ENCODE results near the gene STOML2.

GRCh38 chr9:35071814-35072460 is 31.0 kb downstream of the STOML2 start:
- TF ChIP-seq POLR2A (IDR thresholded peaks at IDR 0.05) (no peak), CTCF (IDR thresholded peaks at IDR 0.05) (peak in 1 of 3 donors; percentile 34)
